ENCODE results near the gene AKAP10. TPM values are rescaled to one million over a fixed set of nuclear protein-coding genes. Genes with fewer than 3 reads are reported as not detected.
"Not testable (repeated sequence)": the region's sequence is repeated elsewhere in the genome, so short reads cannot be mapped to it uniquely, and the experiment has no call there.

Gene AKAP10
- total RNA-seq, 1 experiment from 2014 or later: 20.2 TPM

DNA sequence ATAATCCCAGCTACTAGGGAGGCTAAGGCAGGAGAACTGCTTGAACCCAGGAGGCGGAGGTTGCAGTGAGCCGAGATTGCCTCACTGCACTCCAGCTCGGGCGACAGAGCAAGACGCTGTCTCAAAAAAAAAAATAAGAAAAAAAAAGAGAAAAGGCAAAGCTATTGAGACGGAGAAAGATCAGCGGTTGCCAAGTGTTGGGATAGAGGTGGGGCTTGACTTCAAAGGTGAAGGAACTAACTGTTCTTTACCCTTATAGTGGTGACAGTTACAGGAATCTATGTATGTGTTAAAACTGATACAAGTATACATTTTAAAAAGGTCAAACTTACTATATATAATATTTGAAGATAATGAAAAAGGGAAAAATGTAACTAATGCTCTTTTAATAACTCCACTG is 22.5 kb downstream of the AKAP10 start:
- H4K8ac ChIP-seq (replicated peaks; ENCODE audit: insufficient read length, low read depth, low read length): no peak overlapping the region
- H2BK5ac ChIP-seq (ENCODE audit: insufficient read length, low read length): no peak overlapping the region
- H2AK5ac ChIP-seq (ENCODE audit: insufficient read length, low read length): no peak overlapping the region
- H2BK15ac ChIP-seq (ENCODE audit: low read depth, low read length): no peak overlapping the region
- no peak overlapping the region for H3K4ac ChIP-seq (ENCODE audit: low read depth, low read length)
- H3K23ac ChIP-seq (ENCODE audit: insufficient read length, low read depth, low read length): no peak overlapping the region
- no peaks in the 10 kb centered on the region for H3K23me2 ChIP-seq (ENCODE audit: insufficient read length, low read depth, low read length, poor library complexity, severe bottlenecking)
- no CpG with 5 or more reads among the region's 7 CpGs for WGBS (ENCODE audit: extremely low coverage, insufficient read length, low lambda C conversion rate)
- Mint-ChIP-seq H3K9me3 (peaks cover 4 to 6% of the 10 kb centered on the region in 2 experiments), H3K27me3 (ENCODE audit: low read depth) (no peaks in the 10 kb centered on the region), H3K27ac (no peak overlapping the region), H3K36me3 (ENCODE audit: insufficient read depth in 1 of 3, low read depth in 3 of 3) (peaks cover 41 to 73% (median 68%) of the 10 kb centered on the region in 3 experiments), H3K4me3 (no peak overlapping the region), H3K4me1 (peaks cover 7 to 9% of the 10 kb centered on the region in 2 experiments)
- H4K91ac ChIP-seq (ENCODE audit: insufficient read length, low read depth, low read length): no peak overlapping the region
- no peaks in the 10 kb centered on the region for H3K4me1 ChIP-seq (ENCODE audit: insufficient read depth, low read length)
- H3K79me1 ChIP-seq (ENCODE audit: insufficient read depth, low read depth, low read length, poor library complexity, severe bottlenecking): peaks cover 3% of the 10 kb centered on the region
- H3K27me3 ChIP-seq (ENCODE audit: insufficient read depth, low read length): no peaks in the 10 kb centered on the region
- no peak overlapping the region for H2AFZ ChIP-seq (ENCODE audit: low read length)
- no peak overlapping the region for H2BK20ac ChIP-seq (ENCODE audit: low read depth, low read length, poor library complexity, severe bottlenecking)
- no peak overlapping the region for H3K9ac ChIP-seq (ENCODE audit: extremely low read depth, insufficient read length, low read length)
- no peak overlapping the region for H3K56ac ChIP-seq (ENCODE audit: insufficient read length, low read depth, low read length)
- H3K27ac ChIP-seq (ENCODE audit: insufficient read length, low read depth, low read length): no peak overlapping the region
- H3K79me2 ChIP-seq (ENCODE audit: insufficient read depth, low read length): peaks cover 5% of the 10 kb centered on the region; the same call in 1 of the 2 replicates
- H3K4me2 ChIP-seq (ENCODE audit: insufficient read depth, insufficient read length, low read length): no peak overlapping the region
- no peak overlapping the region for H3K14ac ChIP-seq (ENCODE audit: insufficient read depth, low read length)
- H2BK120ac ChIP-seq (ENCODE audit: low read depth, low read length, poor library complexity, severe bottlenecking): no peak overlapping the region
- no peak for DNase-seq
- H3K18ac ChIP-seq (ENCODE audit: insufficient read length, low read depth, low read length): no peak overlapping the region
- H3T11ph ChIP-seq (ENCODE audit: low read length): no peak overlapping the region
- H2BK12ac ChIP-seq (ENCODE audit: insufficient read length, low read depth, low read length): no peak overlapping the region
- no peaks in the 10 kb centered on the region for H3K9me3 ChIP-seq (ENCODE audit: control insufficient read depth, low read depth, low read length)
- TF ChIP-seq, protein P1, sequence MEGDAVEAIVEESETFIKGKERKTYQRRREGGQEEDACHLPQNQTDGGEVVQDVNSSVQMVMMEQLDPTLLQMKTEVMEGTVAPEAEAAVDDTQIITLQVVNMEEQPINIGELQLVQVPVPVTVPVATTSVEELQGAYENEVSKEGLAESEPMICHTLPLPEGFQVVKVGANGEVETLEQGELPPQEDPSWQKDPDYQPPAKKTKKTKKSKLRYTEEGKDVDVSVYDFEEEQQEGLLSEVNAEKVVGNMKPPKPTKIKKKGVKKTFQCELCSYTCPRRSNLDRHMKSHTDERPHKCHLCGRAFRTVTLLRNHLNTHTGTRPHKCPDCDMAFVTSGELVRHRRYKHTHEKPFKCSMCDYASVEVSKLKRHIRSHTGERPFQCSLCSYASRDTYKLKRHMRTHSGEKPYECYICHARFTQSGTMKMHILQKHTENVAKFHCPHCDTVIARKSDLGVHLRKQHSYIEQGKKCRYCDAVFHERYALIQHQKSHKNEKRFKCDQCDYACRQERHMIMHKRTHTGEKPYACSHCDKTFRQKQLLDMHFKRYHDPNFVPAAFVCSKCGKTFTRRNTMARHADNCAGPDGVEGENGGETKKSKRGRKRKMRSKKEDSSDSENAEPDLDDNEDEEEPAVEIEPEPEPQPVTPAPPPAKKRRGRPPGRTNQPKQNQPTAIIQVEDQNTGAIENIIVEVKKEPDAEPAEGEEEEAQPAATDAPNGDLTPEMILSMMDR (conservative IDR thresholded peaks at IDR 0.05): no peak
- H4K20me1 ChIP-seq (ENCODE audit: control insufficient read depth, insufficient read depth, insufficient read length): no peaks in the 10 kb centered on the region
- no peak overlapping the region for H4K5ac ChIP-seq (ENCODE audit: insufficient read length, low read depth, low read length)

DNA sequence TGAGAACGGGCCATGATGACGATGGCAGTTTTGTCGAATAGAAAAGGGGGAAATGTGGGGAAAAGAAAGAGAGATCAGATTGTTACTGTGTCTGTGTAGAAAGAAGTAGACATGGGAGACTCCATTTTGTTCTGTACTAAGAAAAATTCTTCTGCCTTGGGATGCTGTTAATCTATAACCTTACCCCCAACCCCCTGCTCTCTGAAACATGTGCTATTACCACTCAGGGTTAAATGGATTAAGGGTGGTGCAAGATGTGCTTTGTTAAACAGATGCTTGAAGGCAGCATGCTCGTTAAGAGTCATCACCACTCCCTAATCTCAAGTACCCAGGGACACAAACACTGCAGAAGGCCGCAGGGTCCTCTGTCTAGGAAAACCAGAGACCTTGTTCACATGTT is 26.2 kb downstream of the AKAP10 start:
- Mint-ChIP-seq H3K36me3 (ENCODE audit: insufficient read depth in 1 of 3, low read depth in 3 of 3) (peaks cover 40 to 80% (median 64%) of the 10 kb centered on the region in 3 experiments), H3K4me1 (peaks cover 13 to 16% of the 10 kb centered on the region in 2 experiments)
- no CpG with 5 or more reads among the region's 5 CpGs for WGBS (ENCODE audit: extremely low coverage, insufficient read length, low lambda C conversion rate)
- not testable (repeated sequence) for H3K4me1 ChIP-seq (ENCODE audit: insufficient read depth, low read length); H3K79me1 ChIP-seq (ENCODE audit: insufficient read depth, low read depth, low read length, poor library complexity, severe bottlenecking); DNase-seq; H2AK5ac ChIP-seq (ENCODE audit: insufficient read length, low read length); H4K20me1 ChIP-seq (ENCODE audit: control insufficient read depth, insufficient read depth, insufficient read length); H2BK12ac ChIP-seq (ENCODE audit: insufficient read length, low read depth, low read length); H3K9ac ChIP-seq (ENCODE audit: extremely low read depth, insufficient read length, low read length); H3K4ac ChIP-seq (ENCODE audit: low read depth, low read length); H4K91ac ChIP-seq (ENCODE audit: insufficient read length, low read depth, low read length); H2BK5ac ChIP-seq (ENCODE audit: insufficient read length, low read length); H3K4me3 Mint-ChIP-seq; H3K27ac ChIP-seq (ENCODE audit: insufficient read length, low read depth, low read length); H3K23ac ChIP-seq (ENCODE audit: insufficient read length, low read depth, low read length); H2BK120ac ChIP-seq (ENCODE audit: low read depth, low read length, poor library complexity, severe bottlenecking); H3T11ph ChIP-seq (ENCODE audit: low read length); H3K27me3 ChIP-seq (ENCODE audit: insufficient read depth, low read length); H3K4me2 ChIP-seq (ENCODE audit: insufficient read depth, insufficient read length, low read length); H3K14ac ChIP-seq (ENCODE audit: insufficient read depth, low read length); H2AFZ ChIP-seq (ENCODE audit: low read length); H3K23me2 ChIP-seq (ENCODE audit: insufficient read length, low read depth, low read length, poor library complexity, severe bottlenecking); H3K18ac ChIP-seq (ENCODE audit: insufficient read length, low read depth, low read length); H4K5ac ChIP-seq (ENCODE audit: insufficient read length, low read depth, low read length); H3K9me3 Mint-ChIP-seq; H2BK15ac ChIP-seq (ENCODE audit: low read depth, low read length); H3K9me3 ChIP-seq (ENCODE audit: control insufficient read depth, low read depth, low read length); H3K79me2 ChIP-seq (ENCODE audit: insufficient read depth, low read length); H3K56ac ChIP-seq (ENCODE audit: insufficient read length, low read depth, low read length); H3K27ac Mint-ChIP-seq; H3K27me3 Mint-ChIP-seq (ENCODE audit: low read depth); H2BK20ac ChIP-seq (ENCODE audit: low read depth, low read length, poor library complexity, severe bottlenecking); H4K8ac ChIP-seq (replicated peaks; ENCODE audit: insufficient read length, low read depth, low read length)
